NCI-H526 treated with DMSO at 0.1 percent for 48 hours (cell line): Measurements from ENCODE around the gene MAP2K6.

Source experiments
- DNase-seq: peaks from one replicate; lab custom pipeline; 2025; lab: John Stamatoyannopoulos, UW

MAP2K6 gene

DNA sequence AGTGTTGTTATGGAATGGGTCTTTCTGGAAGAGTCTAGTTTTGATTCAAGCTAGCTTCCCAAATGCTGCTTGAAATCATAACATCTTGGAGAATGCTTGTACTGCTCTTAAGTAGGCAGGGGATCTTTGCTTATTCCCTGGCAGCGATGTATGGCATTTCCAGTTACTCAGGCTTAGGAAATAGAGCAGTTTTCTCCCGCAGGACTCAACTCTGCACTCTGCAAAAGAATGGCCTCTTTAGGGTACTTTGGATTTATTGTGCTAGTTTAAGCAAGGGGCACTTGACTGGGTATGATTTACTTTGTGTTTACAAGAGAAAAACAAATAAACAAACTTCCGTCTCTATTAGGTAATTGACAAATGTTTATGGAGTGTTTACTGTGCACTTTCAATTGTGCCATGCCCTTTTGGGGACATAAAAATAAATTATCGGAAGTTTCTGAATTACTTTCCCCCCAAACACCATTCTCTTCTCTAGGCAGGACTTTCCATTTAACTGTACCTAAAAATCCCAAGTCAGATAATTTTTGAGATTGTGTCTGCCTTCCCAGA, 164.0 kb downstream of the MAP2K6 start:
- no peak for DNase-seq

DNA sequence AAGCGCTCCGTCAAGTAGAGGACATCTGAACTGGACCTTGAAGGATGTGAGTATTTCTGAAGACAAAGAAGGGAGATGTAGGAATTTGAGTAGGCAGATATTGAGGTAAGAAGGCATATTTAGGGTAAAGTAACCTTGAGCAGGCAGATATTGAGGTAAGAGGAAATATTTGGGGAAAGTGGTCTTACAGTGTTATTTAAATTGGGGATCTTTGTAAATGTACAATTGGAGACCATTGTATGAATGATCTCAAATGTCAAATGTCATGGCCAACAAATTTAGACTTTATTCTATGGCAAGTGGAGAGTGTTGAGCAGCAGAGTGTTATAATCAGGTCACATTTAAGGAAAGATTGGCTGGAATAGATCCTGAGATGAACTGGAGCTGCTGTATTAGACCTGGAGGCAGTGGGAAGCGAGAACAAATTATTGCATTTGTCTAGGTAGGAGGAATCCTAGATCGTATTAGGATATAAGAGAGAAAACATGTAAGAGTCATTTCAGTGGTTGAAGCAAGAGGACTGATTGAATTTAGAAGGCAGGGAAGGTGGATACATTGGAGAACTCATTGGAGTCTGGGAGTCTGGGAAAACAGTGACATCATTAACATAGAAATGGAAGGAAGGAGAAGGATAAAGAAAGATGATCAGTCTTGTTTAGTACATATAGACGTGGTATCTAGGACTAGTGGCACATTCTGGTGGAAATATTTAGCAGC, 165.6 kb downstream of the MAP2K6 start:
- no peak for DNase-seq

DNA sequence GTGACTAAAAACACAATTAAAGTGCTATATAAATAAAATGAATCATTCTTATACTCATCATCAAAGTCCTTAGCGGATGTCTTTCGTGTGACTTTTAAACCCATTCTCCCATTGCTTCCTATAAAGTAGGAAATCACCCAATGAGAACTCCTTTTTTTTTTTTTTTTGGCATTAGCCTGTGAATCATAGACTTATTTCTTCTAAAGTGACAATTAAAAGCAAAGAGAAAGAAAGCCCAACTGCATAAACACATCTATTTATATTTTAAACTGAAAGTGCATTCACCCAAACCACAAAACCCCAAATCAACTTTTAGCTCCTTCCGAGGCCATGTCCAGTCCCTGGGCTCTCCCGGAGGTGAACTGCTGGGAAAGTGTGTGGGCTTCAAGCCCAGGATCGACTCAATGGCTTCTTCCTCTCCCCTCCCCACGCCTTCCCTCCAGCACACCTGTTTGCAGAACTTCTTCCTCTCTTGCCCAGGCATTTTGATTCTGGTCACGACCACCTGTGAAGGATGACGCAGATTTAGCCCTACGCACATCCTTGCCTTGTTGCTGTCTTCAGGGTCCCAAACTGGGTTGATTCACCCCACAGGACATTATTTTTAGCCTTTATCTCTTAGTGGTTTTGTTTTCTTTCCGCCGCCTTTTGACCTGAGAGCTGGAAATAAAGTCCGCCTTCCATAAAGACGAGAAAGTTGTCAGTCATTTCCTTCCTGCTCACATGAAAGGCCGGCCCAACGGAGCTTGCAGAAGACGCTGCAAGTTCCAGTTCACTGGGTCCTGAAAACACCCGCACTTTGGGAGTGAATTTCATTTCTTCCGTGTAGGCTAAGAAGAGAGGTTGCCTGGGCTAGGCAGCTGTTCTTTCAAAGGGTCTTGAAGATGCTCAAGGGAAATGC, 166.8 kb downstream of the MAP2K6 start:
- no peak for DNase-seq

DNA sequence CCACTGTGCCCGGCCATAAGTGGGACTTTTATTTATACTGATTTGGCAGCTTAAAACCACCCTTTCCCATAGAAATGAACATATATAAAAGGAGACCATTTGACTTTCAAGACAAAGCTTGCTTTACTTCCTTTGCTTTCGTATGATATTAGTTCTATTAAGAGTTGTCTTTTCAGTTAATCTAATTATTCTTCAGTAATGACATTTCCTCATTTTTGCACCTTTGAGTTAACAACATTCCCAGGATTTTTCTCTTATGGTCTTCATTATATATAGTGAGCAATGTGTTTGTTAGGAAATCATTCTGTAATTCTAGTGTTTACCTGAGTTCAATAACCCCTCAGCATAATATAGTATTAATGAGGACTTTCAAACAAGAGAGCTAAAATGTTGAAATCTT, 173.8 kb downstream of the MAP2K6 start:
- DNase-seq = no peak

DNA sequence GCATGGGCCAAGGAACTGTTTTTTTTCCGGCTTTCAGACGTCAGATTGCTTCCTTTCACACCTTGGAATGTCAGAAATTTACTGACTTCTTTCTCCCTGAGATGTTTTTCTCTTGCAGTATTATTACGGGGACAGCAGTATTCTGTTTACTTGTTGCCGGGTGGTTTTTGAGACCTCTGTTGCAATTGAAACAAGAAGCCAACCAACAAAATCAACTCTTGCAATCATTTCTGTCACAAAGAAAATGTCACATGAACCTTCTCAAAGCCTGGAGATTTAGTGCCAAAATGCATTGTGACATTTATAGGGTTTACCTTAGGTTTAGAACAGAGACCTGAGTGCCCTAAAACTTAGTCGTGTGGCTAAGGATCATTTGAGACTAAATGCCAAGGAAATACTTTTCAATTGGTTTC, 174.3 kb downstream of the MAP2K6 start:
- DNase-seq = no peak

DNA sequence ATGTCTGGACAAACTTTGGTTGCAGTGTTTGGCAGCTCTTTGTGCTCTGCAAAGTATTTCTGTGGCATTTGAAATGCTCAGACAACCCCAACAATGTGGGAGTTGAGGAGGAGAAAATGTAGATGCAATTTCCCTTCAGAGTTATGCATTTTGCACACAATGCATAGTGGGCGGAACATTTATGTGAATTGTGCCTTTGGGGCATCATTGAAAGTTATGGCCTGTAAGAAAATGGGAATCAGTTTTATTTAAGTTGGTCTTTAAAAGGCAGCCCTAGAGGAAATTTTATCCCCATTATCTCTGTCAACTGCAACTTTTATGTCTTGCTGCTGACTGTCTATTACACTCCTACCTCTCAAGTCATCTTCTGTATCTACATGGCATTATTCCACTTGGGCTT, 176.2 kb downstream of the MAP2K6 start:
- DNase-seq = no peak

DNA sequence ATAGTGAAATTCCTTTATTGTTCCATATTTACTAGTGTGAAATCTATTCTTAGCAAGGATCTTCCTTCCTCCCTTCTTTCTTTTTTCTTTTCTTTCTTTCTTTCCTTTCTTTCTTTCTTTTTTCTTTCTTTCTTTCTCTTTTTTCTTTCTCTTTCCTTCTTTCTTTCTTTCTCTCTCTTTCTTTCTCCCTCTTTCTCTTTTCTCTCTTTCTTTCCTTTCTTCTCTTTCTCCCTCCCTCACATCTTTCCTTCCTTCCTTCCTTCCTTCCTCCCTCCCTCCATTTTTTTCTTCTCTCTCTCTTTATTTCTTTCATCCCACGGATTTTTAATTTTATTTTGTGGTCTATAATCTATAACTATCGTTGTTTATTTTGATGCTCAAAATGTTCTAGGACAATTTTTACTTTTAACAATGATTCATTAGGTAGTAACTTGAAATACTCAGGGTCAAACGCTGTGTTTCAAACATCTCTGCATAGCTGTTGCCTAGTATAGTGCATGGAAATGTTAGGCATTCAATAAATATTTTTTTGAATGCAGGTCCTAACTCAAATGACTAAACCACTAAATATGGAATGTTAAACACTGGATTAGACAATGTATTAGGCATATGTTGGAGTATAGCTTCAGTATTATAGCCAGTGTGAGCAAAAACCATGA, 178.3 kb downstream of the MAP2K6 start:
- no peak for DNase-seq

DNA sequence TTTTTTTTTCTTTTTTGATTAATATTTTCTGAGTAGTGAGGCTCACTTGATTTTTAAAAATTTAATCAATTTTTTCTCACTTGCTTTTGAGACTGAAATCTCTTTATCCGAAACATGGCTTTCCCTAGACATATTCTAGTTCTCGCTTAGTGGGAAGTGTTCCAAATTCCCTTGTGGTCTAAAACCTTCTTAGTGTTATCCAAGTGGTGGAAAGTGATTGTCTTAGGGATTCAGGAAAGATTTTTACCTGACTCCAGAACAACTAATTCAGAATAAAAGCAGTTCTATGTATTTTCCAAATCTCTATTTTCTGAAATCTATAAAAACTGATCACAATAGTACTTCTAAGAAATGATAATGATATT, 178.8 kb downstream of the MAP2K6 start:
- DNase-seq = no peak

DNA sequence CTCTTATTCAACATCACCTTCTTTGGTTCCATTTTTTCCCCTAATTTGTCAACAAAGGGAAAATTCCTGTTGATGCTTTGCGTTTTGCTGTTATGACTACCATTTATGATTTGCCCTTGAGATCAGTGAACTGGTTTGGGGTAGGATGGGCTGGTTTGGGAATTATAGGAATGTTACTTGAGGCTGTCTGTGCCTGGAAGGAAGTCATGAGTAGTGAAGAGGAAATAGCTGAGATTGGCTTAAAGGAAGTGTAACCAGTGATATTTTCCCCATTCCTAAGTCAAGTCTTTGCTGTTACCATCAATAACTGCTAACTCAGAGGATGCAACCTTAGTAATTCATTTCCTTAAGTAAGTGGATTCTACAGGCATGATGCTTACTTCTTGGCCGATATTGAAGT, 179.2 kb downstream of the MAP2K6 start:
- DNase-seq = no peak

DNA sequence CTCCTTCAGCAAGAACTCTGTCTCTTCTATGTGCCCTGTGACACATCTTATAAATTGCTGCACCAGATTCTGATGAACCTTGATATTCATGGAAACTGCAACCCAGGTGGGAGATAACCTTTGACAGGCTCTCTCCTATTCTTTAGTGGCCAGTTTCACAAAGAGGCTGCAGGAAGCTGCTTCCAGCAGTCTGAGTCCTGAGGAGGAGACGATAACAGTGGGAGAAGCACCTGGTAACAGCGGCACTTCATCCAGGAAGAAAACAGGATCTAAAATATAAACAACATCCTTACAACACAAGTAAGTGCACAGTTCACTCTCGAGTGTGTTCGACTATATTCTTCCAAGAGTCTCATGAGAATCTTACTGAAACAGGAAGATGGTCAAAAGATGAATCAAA, 180.1 kb downstream of the MAP2K6 start:
- no peak for DNase-seq

DNA sequence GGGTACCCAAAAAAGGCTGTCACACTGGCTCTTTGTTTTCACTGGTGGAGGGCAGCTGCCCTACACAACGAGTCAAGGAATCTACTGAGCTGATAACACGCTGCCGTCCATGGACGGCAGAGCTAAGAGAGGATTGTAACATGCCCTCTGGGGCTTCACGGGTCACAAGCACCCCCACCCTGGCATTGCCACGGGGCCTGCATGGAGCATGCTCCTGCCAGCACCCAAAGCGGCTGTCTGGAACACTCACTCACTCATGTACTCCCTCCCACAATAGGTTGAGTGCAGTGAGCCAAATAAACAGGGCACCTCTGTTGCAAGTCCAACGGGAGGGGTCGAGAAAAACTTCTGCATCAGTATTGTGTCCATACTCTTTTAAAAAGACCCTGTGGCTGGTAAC, 181.6 kb downstream of the MAP2K6 start:
- no peak for DNase-seq

DNA sequence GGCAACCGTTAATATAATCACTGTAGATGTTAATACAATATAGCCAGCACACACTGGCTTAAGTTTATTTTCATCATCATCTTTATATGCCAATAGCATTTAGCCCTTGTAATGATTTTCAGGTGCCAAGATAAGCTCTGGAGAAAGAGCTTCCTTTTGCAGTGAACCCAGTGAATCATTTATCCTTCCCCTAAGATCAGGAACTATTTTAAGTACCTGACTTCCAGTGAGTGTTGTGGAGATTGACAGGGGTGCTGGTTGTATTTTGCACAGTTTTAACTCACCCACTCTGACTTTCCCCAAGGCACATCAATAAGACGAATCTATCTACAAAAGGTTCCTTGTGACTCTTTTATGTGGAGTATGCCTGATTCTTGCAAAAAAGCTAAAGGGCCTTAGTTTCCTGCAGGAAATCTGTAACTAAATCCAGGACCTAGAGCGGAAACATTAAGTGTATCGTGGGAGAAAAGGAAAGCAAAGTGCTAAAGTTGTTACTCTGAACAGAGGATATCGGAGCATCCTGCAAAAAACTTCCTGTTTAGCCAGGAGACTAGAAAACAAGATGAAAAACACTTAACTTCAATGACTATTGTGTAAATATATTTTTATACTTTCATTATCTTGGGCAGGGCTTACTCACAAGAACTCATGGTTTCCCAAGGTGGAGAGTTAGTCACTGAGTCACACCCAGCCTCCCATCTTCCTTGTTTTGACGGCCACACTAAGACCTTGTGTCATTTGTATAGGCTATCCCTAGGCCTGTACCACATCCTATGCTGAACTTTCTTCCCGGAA, 183.6 kb downstream of the MAP2K6 start:
- DNase-seq = no peak

DNA sequence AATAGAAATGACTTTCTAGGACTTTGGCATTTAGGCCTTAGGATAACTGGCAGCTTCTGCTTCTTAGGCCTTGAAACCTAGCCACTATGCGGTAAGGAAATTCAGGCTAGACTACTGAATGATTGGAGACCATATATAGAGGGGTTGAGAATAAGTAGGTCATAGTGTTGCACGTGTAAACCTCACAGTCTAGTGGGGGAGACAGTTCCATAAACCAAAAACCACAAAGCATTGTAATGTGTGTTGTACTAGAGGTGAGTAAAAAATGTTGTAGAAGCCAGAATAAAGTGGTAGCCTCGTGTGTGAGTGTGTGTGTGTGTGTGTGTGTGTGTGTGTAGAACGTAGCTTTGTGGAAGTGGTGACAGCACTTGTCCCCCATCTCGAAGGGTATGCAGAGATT, 188.5 kb downstream of the MAP2K6 start:
- no peak for DNase-seq
